HFF-Myc (cell line): Measurements from ENCODE around the gene RPL27A.

Experiments
- DNase-seq: peaks from one replicate; pipeline ENCODE4 v3.0.0-alpha.2; 2011; ENCODE audit warnings: low read depth; ENCODE audit errors: extremely low read depth
- H3K4me3 ChIP-seq: replicated peaks from 2 replicates; pipeline ENCODE4 v1.5.1; 2011; ENCODE audit warnings: low read depth, mild to moderate bottlenecking, control low read depth, low read length
- CTCF ChIP-seq: IDR thresholded peaks from 2 replicates; pipeline ENCODE4 v1.5.1; 2012; ENCODE audit warnings: mild to moderate bottlenecking, low read depth, low read length, control low read depth; ENCODE audit errors: missing control alignments

RPL27A gene

DNA sequence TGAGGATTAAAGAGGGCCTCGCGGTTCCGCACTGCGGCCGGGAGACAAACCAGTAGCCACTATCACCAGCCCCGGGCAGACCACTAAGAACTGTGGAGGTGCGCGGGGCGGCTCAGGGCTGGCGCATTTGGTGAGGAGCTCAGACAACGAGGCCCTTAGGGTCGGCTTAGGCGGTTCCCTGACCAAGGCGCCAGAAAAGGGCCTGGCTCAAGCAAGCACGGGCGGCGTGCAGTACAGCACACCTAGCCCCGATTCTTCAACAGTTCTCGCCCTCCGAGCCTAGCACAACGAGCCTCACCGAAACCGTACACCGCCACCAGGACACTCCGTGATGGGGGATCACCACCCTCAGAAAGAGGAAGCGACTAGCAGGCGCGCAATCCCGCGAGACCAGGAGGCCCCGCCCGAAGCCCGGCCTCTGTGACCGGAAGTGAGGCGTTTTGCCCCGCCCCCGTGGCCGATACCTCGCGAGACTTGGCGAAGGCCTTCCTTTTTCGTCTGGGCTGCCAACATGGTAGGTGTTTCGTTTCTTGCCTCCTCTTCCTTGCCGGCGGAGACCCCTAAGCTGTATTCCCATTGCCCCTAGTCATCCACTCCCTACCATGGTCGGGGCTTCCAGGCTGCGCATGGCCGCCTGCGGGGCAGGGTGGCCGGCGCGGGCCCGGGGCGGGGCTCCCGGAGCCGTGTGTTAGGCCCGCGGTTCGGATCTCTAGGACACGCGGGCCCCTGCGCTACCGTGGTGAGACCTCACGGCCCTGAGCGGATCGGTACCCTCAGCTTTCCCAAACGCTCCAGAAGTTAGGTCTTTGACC is at the start of gene RPL27A, which contains the start of gene TRIM66:
Gene RPL27A (plus strand): TSS at position 490 of the 812 bp plus-strand sequence. CDS start 22 bp downstream, at position 512.
Gene TRIM66 (minus strand): TSS at position 363 of the 812 bp plus-strand sequence. CDS start 10,391 bp downstream, outside the sequence.
- TF ChIP-seq CTCF: no peak

DNA sequence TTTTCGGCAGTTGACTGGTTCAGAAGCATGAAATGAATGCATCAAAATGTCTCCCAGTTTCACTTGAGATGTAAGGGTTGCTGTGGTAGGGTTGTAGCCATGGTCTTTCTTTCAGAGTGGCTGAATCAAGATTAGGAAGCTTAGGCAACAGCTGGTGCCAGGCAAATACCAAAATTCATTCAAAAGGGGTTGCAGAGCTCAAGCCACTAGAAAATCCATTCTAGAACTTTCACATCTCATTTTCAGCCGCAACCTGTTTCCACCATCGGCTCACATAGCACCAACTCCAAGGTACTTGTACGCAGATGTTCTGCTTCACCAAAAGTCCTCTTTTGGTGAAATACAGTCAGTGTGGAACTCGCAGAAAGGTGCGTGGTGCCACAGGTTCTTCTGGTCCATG is 48.1 kb upstream of the RPL27A start:
- DNase-seq: no peak
- no peak overlapping the region for H3K4me3 ChIP-seq

More for the DNA sequence above, at the start of gene RPL27A, which contains the start of gene TRIM66:
- peak; percentile 75 for DNase-seq
- H3K4me3 ChIP-seq: peak within 1 kb of the TSS; percentile 77

GRCh38 chr11:8636127-8636526 is 46.5 kb upstream of the RPL27A start:
- H3K4me3 ChIP-seq: no peak overlapping the region
- DNase-seq: no peak
- TF ChIP-seq CTCF: no peak

More for the DNA sequence above, 48.1 kb upstream of the RPL27A start:
- TF ChIP-seq CTCF: no peak

DNA sequence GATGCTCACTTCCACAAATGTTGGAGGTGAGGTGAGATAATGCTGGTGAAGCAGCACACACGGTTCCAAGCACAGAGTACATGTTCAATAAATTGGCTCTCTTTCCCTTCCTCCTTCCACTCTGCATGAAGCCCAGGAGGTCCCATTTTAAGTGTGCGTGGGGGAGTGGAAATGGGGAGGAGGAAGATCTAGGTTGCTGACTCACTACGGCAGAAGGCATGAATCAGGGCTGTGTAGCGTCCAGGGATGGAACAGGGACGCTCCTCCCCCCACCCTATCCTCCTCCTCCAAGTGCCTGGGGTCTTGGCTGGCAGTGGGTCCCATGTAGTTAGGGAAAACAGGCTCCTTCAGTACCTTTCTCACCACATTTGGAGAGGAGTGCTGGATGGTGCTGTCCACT is 44.3 kb upstream of the RPL27A start:
- no peak overlapping the region for H3K4me3 ChIP-seq
- DNase-seq: no peak
- no peak for TF ChIP-seq CTCF

DNA sequence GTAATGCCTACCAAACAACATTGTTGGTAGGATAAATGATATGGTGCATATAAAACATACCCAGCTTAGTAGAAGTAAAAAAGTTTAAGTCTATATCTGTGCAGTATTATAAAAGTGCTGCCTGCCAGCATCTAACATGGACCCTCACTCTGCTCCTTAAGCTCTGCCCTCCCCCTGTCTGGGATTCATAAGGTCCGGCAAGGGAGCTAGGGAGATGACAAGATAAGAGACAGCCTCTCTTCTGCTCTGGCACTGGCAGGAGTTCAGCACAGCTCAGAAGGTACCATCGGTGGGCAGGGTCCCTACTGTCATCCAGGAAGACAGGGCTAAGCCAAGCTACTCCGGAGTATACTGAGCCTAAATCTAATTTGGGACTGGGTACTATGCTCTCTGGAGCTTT is 42.9 kb upstream of the RPL27A start:
- no peak for DNase-seq
- no peak for TF ChIP-seq CTCF
- no peak overlapping the region for H3K4me3 ChIP-seq

DNA sequence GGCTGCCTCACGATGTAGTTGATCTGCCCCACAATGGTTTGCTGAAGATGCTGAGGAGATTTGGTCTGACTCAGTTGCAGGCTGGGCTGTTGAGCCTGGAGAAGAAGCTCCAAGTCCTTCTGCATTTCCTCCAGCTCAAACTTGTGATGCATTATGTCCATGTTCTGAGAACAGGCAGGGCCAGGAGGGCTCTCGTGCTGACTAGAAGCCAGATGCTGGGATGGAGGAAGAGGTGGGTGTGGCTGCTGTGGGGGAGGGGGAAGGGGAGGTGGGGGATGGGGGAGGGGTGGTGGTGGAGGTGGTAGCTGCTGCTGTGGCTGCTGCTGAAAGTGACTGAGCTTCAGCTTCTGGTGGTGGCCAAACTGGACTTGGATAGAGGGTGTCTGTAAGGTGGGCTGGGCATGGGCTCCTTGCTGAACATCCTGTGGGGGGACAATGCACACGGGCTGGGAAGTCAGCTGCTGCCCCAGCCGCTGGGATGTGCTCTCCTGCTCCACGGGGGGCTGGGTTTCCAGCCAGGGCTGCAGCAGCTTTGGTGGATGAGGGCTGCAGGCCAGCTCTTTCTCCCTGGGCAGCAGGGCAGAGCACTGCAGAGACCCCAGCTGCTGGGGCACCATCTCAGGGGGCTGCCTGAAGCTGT is 42.2 kb upstream of the RPL27A start:
- no peak for DNase-seq
- no peak overlapping the region for H3K4me3 ChIP-seq
- TF ChIP-seq CTCF: no peak
